GM19238 (cell line): ENCODE data around the gene ANKS1B.
"Not testable (repeated sequence)": the region's sequence is repeated elsewhere in the genome, so short reads cannot be mapped to it uniquely, and the experiment has no call there.

Experiments
- DNase-seq: peaks from one replicate; pipeline ENCODE4 v3.0.0; 2011; ENCODE audit warnings: low spot score; ENCODE audit not compliant: insufficient read length

Gene ANKS1B

DNA sequence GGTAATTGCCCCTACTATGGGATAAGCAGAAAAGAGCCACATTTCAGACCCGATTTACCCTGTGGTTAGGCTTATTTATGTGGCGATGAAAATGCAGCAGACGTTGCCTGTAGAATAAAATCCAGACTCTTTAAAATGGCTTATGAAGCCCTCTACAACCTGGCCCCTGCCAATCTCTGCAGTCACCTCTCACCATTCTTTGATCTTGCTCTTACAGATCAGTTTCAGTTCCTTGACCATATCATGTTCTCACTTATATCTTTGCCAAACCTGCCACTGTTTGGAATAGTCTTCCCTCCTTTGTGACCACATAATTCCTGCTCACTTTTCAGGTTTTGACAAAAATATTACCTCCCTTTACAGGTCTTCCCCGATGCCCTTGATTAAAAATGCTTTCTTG is 601.5 kb downstream of the ANKS1B start:
- no peak for DNase-seq

DNA sequence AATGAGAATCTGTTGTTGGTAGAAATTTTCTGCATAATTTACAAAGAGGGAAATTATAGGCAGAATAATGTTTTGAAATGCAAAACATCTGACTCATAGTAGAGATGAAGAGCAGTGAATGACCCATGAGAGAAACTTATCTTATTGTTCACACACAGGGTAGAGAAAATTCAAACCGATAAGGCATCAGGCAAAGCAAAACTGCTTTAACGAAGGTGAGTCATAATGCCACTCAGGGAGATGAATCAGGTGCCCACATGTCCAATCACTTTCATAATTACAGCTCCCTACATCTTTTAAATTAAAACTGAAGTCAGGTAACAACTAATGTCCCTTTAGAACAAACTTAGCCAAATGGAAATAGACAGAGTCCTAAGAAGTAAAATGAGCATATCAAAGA is 602.7 kb downstream of the ANKS1B start:
- no peak for DNase-seq

- no peak for DNase-seq
Observed at GRCh38 chr12:99380701-99381100, 604.0 kb downstream of the ANKS1B start.

DNA sequence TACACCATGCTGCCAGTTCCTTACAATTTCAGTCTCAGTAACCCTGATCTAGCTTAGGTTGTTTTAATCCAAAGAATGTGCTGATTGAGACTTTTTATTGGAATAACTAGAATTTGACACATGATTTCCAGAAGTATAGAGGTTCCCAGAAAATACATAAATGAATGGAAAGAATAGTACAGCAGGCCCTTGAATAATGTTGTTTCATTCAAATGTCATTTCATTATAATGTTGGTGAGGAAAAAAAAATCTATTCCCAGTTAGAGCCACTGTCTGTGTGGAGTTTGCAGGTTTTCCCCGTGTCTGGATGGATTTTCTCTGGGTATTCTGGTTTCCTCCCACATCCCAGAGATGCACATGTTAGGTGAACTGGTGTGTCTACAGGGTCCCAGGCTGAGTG is 610.7 kb downstream of the ANKS1B start:
- DNase-seq: no peak

DNA sequence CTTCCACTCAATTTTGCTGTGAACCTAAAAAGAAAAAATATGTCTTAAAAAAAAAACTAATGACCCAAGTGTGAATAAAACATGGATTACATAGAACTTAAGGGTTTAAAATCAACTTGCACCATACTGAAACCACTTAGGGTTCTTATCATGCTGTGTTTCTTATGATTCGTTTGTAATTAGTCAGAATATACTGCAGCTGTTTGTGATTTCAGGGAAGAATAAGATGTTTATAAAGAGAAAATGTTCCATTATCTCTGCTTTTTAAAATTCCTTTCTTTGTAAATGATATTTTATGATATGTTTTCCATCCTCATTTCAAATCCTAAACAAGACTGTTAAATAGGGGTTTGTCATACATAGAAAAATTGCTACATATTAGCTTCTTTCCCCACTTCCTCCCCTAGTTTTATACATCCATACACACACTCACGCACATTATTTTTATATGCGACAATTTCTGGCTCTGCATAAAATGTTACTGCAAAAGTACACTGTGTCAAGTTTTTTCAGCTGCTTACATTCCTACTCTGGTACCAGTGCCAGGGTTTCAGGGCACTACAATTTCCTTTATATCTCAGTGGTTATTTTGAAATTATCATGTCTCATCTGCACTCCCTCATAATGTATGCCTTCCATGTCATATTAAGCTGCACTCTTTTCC is 612.3 kb downstream of the ANKS1B start:
- no peak for DNase-seq

DNA sequence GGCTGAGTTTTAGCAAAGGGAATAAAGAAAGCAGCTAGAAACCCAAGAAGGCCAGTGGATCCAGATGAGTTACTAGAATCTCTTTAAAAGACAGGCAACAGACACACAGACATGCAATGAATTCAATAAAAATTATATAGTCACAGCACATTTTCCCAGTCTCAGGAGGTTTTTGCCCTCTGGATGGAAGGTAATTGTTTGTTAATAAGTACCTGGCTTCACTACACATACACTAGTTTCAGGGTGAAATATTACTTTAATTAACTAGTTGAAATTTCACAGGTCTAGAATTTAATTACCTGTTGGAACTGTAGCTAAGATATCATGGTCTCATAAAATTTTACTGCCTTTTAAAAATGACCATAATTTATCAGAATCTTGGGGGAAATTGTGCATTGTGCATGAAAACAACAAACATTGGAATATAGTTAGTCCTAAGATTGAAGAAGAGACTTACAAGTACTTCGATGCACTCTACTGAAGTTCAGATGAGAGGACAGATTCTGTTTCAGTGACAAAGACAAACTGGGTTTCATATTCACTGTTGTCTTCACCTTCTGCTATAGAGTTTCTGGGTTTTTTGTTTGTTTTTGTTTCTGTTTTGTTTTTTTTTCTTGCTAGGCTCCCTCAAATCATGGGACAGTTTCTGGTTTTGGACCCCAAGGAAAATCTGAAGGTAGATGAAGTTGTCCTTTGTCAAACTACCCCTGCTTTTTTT is 614.2 kb downstream of the ANKS1B start:
- DNase-seq: no peak

DNA sequence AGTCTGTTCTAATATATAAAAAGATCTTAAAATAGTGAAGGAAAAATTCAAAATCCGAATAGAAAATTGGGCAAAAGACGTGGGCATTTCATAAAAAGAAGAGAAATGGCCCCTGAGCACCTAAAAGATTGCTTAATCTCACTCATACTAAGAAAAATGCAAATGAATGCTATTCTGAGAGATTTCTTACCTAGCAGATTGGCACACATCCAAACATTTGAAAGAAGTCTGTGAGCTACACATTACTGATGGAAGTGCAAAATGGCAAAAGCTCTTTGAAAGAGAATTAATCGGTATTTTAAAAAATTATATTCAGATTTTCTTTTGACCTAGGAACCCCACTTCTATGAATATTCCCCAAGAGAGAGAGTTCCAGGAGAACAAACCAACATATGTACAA is 617.6 kb downstream of the ANKS1B start:
- no peak for DNase-seq

GRCh38 chr12:99352269-99352668 is 632.5 kb downstream of the ANKS1B start:
- DNase-seq: no peak

GRCh38 chr12:99343960-99344359 is 640.8 kb downstream of the ANKS1B start:
- no peak for DNase-seq

DNA sequence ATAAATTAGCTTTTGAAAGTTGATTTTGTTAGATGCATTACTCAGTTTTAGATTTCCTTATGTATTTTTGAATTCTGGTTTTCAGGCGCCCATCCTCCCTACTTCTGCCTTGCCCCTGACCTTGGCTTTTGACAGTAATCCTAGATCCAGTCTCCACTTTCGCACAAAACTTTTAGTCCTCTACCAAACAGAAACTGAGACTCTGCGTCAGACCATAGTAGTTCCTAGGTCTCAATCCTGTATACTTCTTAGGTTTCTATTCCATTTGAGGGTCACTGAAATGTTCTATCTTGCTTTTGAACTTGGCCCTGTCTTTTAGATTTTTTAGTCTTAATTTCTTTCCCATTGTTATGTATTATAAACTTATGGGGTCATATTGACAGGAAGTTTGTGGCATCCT is 645.1 kb downstream of the ANKS1B start:
- no peak for DNase-seq

DNA sequence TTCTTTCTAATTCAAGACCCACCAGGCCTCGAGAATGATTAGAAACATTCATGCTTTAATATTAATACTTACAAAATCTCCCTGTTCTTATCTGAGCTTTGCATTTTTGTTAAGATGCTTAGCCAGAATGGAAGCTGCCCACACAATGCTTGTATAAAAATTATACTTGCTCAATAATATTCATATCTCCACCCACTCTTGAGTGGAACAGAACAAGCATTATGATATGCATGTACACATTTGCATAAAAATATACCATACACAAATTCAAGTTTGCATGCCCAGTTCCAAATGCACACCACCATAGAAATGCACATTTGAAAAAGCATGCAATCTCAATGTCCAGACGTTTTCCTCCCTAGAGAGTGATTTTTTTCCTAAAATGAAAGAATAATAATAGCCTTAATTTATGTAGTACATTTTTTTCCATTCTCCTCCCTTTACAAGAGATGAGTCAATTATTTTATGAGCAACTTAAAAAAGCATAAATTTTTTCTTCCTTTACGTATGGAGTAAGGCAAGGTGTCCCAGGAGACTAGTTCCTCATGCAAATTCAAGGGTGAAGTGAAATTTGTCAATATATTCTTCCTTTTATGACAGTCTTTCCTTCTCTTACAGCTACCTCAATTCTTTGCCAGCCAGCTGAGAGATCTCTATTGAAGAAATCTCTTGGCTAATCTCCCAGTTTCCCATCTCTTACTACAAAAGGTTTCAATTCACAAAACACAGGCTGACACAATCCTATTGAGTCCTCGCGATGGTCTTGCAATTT is 650.3 kb downstream of the ANKS1B start:
- DNase-seq: no peak

DNA sequence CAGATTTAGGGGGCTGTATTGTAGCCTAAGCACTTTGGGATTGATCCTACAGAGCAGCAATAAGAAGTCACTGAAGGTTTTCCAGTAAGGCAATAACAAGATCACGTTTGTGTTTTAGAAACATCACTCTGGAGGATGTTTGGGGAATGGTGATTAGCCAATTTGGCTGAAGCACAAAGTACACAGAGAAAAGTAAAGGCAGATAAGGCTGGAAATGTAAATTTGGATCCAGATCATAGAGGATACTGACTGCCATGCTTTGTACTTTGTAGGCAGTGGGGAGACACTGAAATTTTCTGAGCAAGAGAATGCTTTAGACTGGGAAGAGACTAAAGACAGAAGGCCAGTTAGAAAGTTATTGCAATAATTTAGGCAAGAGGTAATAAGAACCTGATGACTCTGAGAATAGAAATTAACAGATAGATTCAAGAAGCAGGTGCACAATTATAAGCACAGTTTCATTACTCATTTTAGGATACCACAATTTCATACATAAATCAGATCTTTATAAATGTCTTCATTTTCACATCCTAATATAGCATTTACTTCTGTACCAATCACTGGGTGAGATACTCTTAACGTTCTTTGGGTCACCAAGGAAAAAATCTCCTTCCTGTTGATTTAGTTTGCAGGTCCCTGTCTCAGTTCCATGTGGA is 651.7 kb downstream of the ANKS1B start:
- DNase-seq: no peak

GRCh38 chr12:99330216-99330615 is 654.5 kb downstream of the ANKS1B start:
- no peak for DNase-seq

GRCh38 chr12:99321210-99321609 is 663.5 kb downstream of the ANKS1B start:
- not testable (repeated sequence) for DNase-seq

DNA sequence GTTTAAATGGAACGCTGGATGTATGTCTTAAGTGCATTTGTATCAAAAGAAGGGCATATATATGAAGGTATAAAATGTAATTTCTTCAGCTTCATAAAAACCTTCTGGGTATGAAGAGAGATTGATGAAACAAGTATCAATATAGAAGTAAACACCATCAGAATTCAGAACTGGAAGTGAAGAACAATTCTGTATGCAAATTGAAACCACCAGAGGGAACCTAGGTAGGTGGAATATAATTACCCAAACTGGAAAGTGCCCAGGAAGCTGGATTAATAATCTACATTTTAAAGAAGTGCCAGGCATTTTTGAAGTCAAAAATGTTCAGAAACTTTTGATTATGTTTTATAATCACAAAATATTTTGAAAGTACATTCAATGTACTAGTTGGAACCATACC is 673.4 kb downstream of the ANKS1B start:
- DNase-seq: no peak

DNA sequence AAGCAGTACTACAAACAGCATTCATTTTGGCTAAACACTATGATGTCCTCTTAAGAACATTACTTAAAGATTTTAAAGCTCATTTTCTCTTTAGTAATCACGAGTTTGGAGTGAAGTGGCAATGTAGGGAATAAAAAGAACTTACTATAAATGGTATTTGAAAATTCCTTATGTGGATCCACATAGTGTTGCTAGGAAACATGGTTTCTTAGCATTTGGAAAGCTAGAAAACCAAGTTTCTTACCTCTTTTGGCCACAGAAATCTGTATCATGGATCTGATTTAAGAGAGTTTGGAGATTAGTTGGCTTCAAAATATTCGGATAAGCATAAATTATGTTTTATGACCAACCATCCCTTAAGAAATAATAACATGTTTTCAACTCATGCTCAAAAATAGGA is 674.9 kb downstream of the ANKS1B start:
- DNase-seq: no peak

DNA sequence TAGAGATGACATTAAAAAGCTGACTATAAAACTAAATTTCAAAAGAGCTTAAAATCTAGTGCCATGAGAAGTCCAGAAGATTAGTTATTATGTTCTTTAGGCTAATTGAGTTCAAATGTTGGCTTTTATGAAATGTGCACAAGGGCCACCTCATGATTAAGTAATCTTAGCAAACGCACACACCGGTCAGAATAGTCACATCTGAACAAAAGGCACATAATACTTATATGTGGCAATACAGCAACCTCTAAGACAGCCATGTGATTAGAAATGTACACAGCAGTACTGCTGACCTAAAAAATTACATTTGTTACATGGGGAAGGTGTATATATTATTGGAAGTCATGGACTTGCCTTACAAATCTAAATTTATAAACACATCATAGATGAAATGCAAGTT is 681.9 kb downstream of the ANKS1B start:
- no peak for DNase-seq

- no peak for DNase-seq
Observed at GRCh38 chr12:99287136-99287535, 697.6 kb downstream of the ANKS1B start.

DNA sequence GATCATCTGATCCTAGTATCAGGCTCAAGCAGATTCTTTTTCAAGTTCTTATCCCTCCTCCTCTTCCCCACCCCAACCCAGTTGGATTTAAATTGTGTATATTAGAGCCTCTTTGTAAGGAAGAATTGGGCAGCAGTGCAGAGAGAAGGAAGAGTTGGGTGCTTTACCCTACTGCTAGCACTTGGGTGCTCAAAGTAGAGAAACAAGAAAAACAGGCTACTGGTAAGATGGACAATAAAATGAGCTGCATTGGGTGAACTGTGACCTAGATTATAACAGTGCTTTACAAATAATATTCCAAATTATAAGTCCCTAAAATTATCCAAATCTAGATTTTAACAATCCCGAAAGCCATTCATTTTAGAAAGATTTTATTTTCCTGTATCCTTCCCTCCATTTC is 700.6 kb downstream of the ANKS1B start:
- DNase-seq: no peak

DNA sequence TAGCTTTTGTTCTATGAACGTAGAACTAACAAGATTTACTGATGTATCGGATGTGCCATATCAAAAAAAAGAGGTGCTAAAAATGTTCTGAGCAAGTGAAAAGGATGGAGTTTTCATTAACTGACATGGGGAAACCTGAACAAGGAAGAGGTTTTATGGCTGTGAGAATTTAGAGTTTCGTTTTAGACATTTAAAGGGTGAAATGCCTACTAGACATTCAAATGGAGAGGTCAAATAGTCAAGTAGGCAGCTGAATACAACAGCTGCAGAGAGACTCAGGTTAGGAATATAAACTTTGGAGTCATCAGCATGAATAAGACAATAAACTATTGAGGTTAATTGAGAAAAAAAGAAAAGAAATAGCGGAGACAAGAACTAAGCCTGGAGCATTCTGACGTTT is 702.1 kb downstream of the ANKS1B start:
- DNase-seq: no peak

- no peak for DNase-seq
Observed at GRCh38 chr12:99282086-99282485, 702.6 kb downstream of the ANKS1B start.

- DNase-seq: no peak
Observed at GRCh38 chr12:99281277-99281676, 703.5 kb downstream of the ANKS1B start.
